ENCODE results near the gene MPV17L2.

DNA sequence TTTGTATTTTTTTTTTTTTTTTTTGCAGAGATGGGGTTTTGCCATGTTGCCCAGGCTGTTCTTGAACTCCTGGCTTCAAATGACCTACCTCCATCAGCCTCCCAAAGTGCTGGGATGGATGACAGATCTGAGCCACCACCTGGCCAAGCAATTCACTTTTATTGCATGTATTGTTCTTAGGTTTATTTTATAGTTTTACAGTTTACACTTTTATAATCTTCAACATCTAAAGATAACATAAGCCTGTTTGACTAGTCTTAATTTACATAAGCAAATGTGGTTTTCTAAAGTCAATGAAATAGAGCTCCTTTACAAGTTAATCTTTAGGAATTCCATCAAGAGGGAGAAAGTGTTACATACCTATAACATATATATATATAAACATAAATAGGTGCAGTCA, 9.5 kb upstream of the MPV17L2 start:
- TF ChIP-seq, protein P1, sequence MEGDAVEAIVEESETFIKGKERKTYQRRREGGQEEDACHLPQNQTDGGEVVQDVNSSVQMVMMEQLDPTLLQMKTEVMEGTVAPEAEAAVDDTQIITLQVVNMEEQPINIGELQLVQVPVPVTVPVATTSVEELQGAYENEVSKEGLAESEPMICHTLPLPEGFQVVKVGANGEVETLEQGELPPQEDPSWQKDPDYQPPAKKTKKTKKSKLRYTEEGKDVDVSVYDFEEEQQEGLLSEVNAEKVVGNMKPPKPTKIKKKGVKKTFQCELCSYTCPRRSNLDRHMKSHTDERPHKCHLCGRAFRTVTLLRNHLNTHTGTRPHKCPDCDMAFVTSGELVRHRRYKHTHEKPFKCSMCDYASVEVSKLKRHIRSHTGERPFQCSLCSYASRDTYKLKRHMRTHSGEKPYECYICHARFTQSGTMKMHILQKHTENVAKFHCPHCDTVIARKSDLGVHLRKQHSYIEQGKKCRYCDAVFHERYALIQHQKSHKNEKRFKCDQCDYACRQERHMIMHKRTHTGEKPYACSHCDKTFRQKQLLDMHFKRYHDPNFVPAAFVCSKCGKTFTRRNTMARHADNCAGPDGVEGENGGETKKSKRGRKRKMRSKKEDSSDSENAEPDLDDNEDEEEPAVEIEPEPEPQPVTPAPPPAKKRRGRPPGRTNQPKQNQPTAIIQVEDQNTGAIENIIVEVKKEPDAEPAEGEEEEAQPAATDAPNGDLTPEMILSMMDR (IDR thresholded peaks at IDR 0.05), result no peak
- TF ChIP-seq POLR2A (IDR thresholded peaks at IDR 0.05), result no peak

All from lower leg skin (tissue), 3 donors.